H9 (cell line): ENCODE data around the gene RBFOX2. TPM values are rescaled to one million over a fixed set of nuclear protein-coding genes. Genes with fewer than 3 reads are reported as not detected.
A peak's percentile ranks its signal among the peaks of the same experiment; 100 is the strongest.

Experiments used
- DNase-seq: peaks from one replicate; pipeline ENCODE4 v3.0.0-alpha.2; 2017
- H2AFZ ChIP-seq: one replicate; pipeline ENCODE4 v1.6.1; 2013; ENCODE audit warnings: mild to moderate bottlenecking, low read length, control low read depth, moderate library complexity
- H2AK5ac ChIP-seq: 2 replicates; pipeline ENCODE4 v1.6.1; 2013; ENCODE audit warnings: low read length, control low read depth, mixed read lengths; ENCODE audit not compliant: insufficient read length
- H2BK120ac ChIP-seq: one replicate; pipeline ENCODE4 v1.6.1; 2013; ENCODE audit warnings: low read depth, mild to moderate bottlenecking, low read length, control low read depth, inconsistent platforms; ENCODE audit not compliant: poor library complexity, severe bottlenecking
- H2BK12ac ChIP-seq: 2 replicates; pipeline ENCODE4 v1.6.1; 2013; ENCODE audit warnings: low read length, control low read depth, mixed read lengths, low read depth; ENCODE audit not compliant: insufficient read length
- H2BK15ac ChIP-seq: 2 replicates; pipeline ENCODE4 v1.6.1; 2013; ENCODE audit warnings: low read depth, low read length, control low read depth
- H2BK20ac ChIP-seq: one replicate; pipeline ENCODE4 v1.6.1; 2013; ENCODE audit warnings: low read depth, mild to moderate bottlenecking, low read length, control low read depth, inconsistent platforms; ENCODE audit not compliant: poor library complexity, severe bottlenecking
- H2BK5ac ChIP-seq: 2 replicates; pipeline ENCODE4 v1.6.1; 2013; ENCODE audit warnings: low read length, control low read depth, mixed read lengths; ENCODE audit not compliant: insufficient read length
- H3K14ac ChIP-seq: 2 replicates; pipeline ENCODE4 v1.6.1; 2013; ENCODE audit warnings: low read length, control low read depth; ENCODE audit not compliant: insufficient read depth
- H3K18ac ChIP-seq: 2 replicates; pipeline ENCODE4 v1.6.1; 2013; ENCODE audit warnings: low read depth, mild to moderate bottlenecking, mixed read lengths, low read length, control low read depth; ENCODE audit not compliant: insufficient read length
- H3K23ac ChIP-seq: 2 replicates; pipeline ENCODE4 v1.6.1; 2013; ENCODE audit warnings: low read length, control low read depth, mixed read lengths, low read depth; ENCODE audit not compliant: insufficient read length
- H3K23me2 ChIP-seq: 2 replicates; pipeline ENCODE4 v1.6.1; 2013; ENCODE audit warnings: low read depth, mild to moderate bottlenecking, mixed read lengths, low read length, control low read depth; ENCODE audit not compliant: insufficient read length, poor library complexity, severe bottlenecking
- H3K27ac ChIP-seq: 2 replicates; pipeline ENCODE4 v1.5.1; 2013; ENCODE audit warnings: low read length, control low read depth, mixed read lengths, low read depth; ENCODE audit not compliant: insufficient read length
- H3K27me3 ChIP-seq: 2 replicates; pipeline ENCODE4 v1.6.1; 2013; ENCODE audit warnings: low read length, control low read depth, inconsistent platforms; ENCODE audit not compliant: insufficient read depth
- H3K4ac ChIP-seq: 2 replicates; pipeline ENCODE4 v1.6.1; 2013; ENCODE audit warnings: low read depth, mild to moderate bottlenecking, control low read depth, inconsistent platforms, low read length, moderate library complexity
- H3K4me1 ChIP-seq: 2 replicates; pipeline ENCODE4 v1.6.1; 2013; ENCODE audit warnings: low read length, control low read depth, inconsistent platforms; ENCODE audit not compliant: insufficient read depth
- H3K4me2 ChIP-seq: 2 replicates; pipeline ENCODE4 v1.6.1; 2013; ENCODE audit warnings: low read length, control low read depth, mixed read lengths; ENCODE audit not compliant: insufficient read length, insufficient read depth
- H3K56ac ChIP-seq: 2 replicates; pipeline ENCODE4 v1.6.1; 2013; ENCODE audit warnings: low read depth, mild to moderate bottlenecking, mixed read lengths, low read length, control low read depth; ENCODE audit not compliant: insufficient read length
- H3K79me1 ChIP-seq: 2 replicates; pipeline ENCODE4 v1.6.1; 2013; ENCODE audit warnings: low read depth, mild to moderate bottlenecking, moderate library complexity, low read length, control low read depth, inconsistent platforms; ENCODE audit not compliant: insufficient read depth, poor library complexity, severe bottlenecking
- H3K79me2 ChIP-seq: 2 replicates; pipeline ENCODE4 v1.6.1; 2013; ENCODE audit warnings: low read length, control low read depth, inconsistent platforms; ENCODE audit not compliant: insufficient read depth
- H3K9ac ChIP-seq: 2 replicates; pipeline ENCODE4 v1.6.1; 2013; ENCODE audit warnings: low read length, control low read depth, mixed read lengths; ENCODE audit not compliant: insufficient read length; ENCODE audit errors: extremely low read depth
- H3K9me3 ChIP-seq: one replicate; pipeline ENCODE4 v1.6.1; 2013; ENCODE audit warnings: low read depth, low read length, inconsistent platforms; ENCODE audit not compliant: control insufficient read depth
- H3T11ph ChIP-seq: one replicate; pipeline ENCODE4 v1.6.1; 2013; ENCODE audit warnings: mild to moderate bottlenecking, low read length, control low read depth, inconsistent platforms
- H4K20me1 ChIP-seq: one replicate; pipeline ENCODE4 v1.6.1; 2013; ENCODE audit not compliant: control insufficient read depth, insufficient read length, insufficient read depth
- H4K5ac ChIP-seq: 2 replicates; pipeline ENCODE4 v1.6.1; 2013; ENCODE audit warnings: low read depth, mild to moderate bottlenecking, mixed read lengths, low read length, control low read depth; ENCODE audit not compliant: insufficient read length
- H4K8ac ChIP-seq: replicated peaks from 2 replicates; pipeline ENCODE4 v1.6.1; 2013; ENCODE audit warnings: low read length, control low read depth, mixed read lengths, low read depth; ENCODE audit not compliant: insufficient read length
- H4K91ac ChIP-seq: 2 replicates; pipeline ENCODE4 v1.6.1; 2013; ENCODE audit warnings: low read depth, mild to moderate bottlenecking, moderate library complexity, mixed read lengths, low read length, control low read depth; ENCODE audit not compliant: insufficient read length
- H3K27ac Mint-ChIP-seq, 3 experiments: 2 replicates in 2 of 3; 3 replicates in 1 of 3; pipeline ENCODE4 v1.8.0; 2020 to 2021; ENCODE audit warnings: mixed read lengths in 3 of 3, mild to moderate bottlenecking in 1 of 3, moderate library complexity in 1 of 3
- H3K27me3 Mint-ChIP-seq: 2 replicates; pipeline ENCODE4 v1.8.0; 2021; ENCODE audit warnings: low read depth, mild to moderate bottlenecking, moderate library complexity, mixed read lengths
- H3K36me3 Mint-ChIP-seq, 3 experiments: 2 replicates in 2 of 3; 3 replicates in 1 of 3; pipeline ENCODE4 v1.8.0; 2020 to 2021; ENCODE audit warnings: low read depth in 3 of 3, mixed read lengths in 3 of 3; ENCODE audit not compliant: insufficient read depth in 1 of 3
- H3K4me1 Mint-ChIP-seq, 2 experiments: 2 replicates each; pipeline ENCODE4 v1.8.0; 2020; ENCODE audit warnings: mixed read lengths in 2 of 2
- H3K4me3 Mint-ChIP-seq, 2 experiments: 2 replicates in 1 of 2; 3 replicates in 1 of 2; pipeline ENCODE4 v1.8.0; 2020 to 2021; ENCODE audit warnings: mild to moderate bottlenecking in 2 of 2, mixed read lengths in 2 of 2, moderate library complexity in 1 of 2
- H3K9me3 Mint-ChIP-seq, 2 experiments: 2 replicates in 1 of 2; 3 replicates in 1 of 2; pipeline ENCODE4 v1.8.0; 2020; ENCODE audit warnings: mild to moderate bottlenecking in 2 of 2, mixed read lengths in 2 of 2, moderate library complexity in 1 of 2
- CTCF ChIP-seq: fragments of 200-600 bp; sonication (generic); conservative IDR thresholded peaks from 3 replicates; pipeline ENCODE4 v1.8.0; 2021; ENCODE audit warnings: antibody characterized with exemption, mild to moderate bottlenecking
- WGBS: extraction: QIAGEN DNeasy Blood & Tissue Kit; methylation state at CpG from one replicate; pipeline ENCODE4 v1.1.7; 2013; ENCODE audit warnings: missing lambda C conversion rate, low lambda C conversion rate, mixed read lengths; ENCODE audit not compliant: insufficient read length; ENCODE audit errors: extremely low coverage; 5-methylcytosine and 5-hydroxymethylcytosine counted together
- total RNA-seq: library from RNA; stranded (reverse); gene quantifications from 2 replicates; pipeline ENCODE4 v1.2.1, GENCODE V29; 2021

Gene RBFOX2
- total RNA-seq, 1 experiment from 2014 or later = 84.7 TPM

GRCh38 chr22:36027579-36027934 lies 1.1 kb downstream of the RBFOX2 start:
- WGBS = no CpG with 5 or more reads among the region's 7 CpGs

More at GRCh38 chr22:36027579-36027934, 1.1 kb downstream of the RBFOX2 start:
- Histone ChIP-seq H3K14ac (peak overlapping the region; percentile 95; the same call in 1 of the 2 replicates), H2BK15ac (no peak overlapping the region), H4K5ac (no peak overlapping the region), H3T11ph (no peak overlapping the region), H3K23ac (no peak overlapping the region), H3K4ac (no peak overlapping the region), H2BK5ac (no peak overlapping the region), H3K23me2 (peaks cover 7% of the 10 kb centered on the region), H2BK12ac (no peak overlapping the region), H4K20me1 (no peaks in the 10 kb centered on the region), H3K79me2 (peaks cover 15% of the 10 kb centered on the region; the same call in 1 of the 2 replicates), H3K4me1 (no peaks in the 10 kb centered on the region; the same call in 1 of the 2 replicates), H3K9me3 (no peaks in the 10 kb centered on the region), H3K56ac (no peak overlapping the region), H2AFZ (no peak overlapping the region), H4K91ac (no peak overlapping the region), H3K27me3 (no peaks in the 10 kb centered on the region), H2BK120ac (no peak overlapping the region), H3K79me1 (no peaks in the 10 kb centered on the region), H4K8ac (no peak overlapping the region), H3K4me2 (peak overlapping the region; percentile 94), H3K27ac (no peak overlapping the region), H3K9ac (peak overlapping the region; percentile 86), H2BK20ac (no peak overlapping the region), H3K18ac (no peak overlapping the region), H2AK5ac (no peak overlapping the region)
- no peak for DNase-seq
- peaks cover 3% of the 10 kb centered on the region; the same call in 1 of the 2 replicates for H3K27me3 Mint-ChIP-seq
- TF ChIP-seq CTCF = no peak
- peaks cover 33 to 38% of the 10 kb centered on the region in 2 experiments for H3K4me1 Mint-ChIP-seq
- H3K36me3 Mint-ChIP-seq = peaks cover 2 to 18% (median 17%) of the 10 kb centered on the region in 3 experiments; a peak in 5 of 7 replicates
- peak overlapping the region; percentile 90 to 96 for H3K4me3 Mint-ChIP-seq
- H3K27ac Mint-ChIP-seq = peak overlapping the region; percentile 42 to 88 (median 51); a peak in 6 of 7 replicates
- no peaks in the 10 kb centered on the region; a peak in 1 of 5 replicates for H3K9me3 Mint-ChIP-seq
